Measurements from ENCODE around the gene ABCD2.

DNA sequence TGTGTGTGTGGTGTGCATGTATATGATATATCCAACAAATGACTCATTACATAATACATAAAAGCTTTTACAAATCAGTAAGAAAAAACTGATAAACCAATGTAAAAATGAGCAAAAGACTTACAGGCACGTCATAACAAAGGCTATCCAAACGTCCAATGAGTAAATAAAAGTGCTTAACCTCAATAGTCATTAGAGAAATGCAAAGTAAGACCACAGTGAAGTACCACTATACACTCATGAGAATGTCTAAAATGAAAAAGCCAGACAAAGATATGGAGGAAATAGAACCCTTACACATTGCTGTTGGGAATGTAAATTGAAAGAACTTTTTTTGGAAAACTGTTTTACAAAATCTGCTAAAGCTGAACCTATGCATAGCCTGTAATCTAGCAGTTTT, 7.8 kb downstream of the ABCD2 start:
- TF ChIP-seq CTCF (IDR thresholded peaks at IDR 0.05): no peak
- TF ChIP-seq POLR2A (IDR thresholded peaks at IDR 0.05): no peak

Data from uterus (tissue), 2 donors.